Fibroblast of skin of abdomen (primary cell): Measurements from ENCODE around the gene SPHK1.

Experiments used
- DNase-seq: peaks from one replicate; pipeline ENCODE4 v3.0.0-alpha.2; 2013

SPHK1 gene

GRCh38 chr17:76408037-76408849 is 23.8 kb downstream of the SPHK1 start:
- peak; percentile 28 for DNase-seq

- DNase-seq, result no peak
These were observed 26.0 kb downstream of the SPHK1 start for GRCh38 chr17:76410328-76410965.

GRCh38 chr17:76411247-76411646 is 26.8 kb downstream of the SPHK1 start:
- no peak for DNase-seq

- DNase-seq, result peak; percentile 49
These were observed 30.2 kb downstream of the SPHK1 start for GRCh38 chr17:76414334-76415295.

- DNase-seq, result no peak
These were observed 31.4 kb downstream of the SPHK1 start for GRCh38 chr17:76415786-76416185.

GRCh38 chr17:76416457-76416856 is 32.0 kb downstream of the SPHK1 start:
- no peak for DNase-seq

GRCh38 chr17:76416899-76417298 is 32.5 kb downstream of the SPHK1 start:
- no peak for DNase-seq

- DNase-seq, result no peak
These were observed 33.2 kb downstream of the SPHK1 start for GRCh38 chr17:76417499-76418143.

- DNase-seq, result no peak
These were observed 35.3 kb downstream of the SPHK1 start for GRCh38 chr17:76419576-76420260.

GRCh38 chr17:76420356-76421043 is 36.1 kb downstream of the SPHK1 start:
- no peak for DNase-seq

- peak; percentile 40 for DNase-seq
These were observed 36.6 kb downstream of the SPHK1 start for GRCh38 chr17:76421044-76421407.

GRCh38 chr17:76422406-76422805 is 38.0 kb downstream of the SPHK1 start:
- DNase-seq, result no peak

- no peak for DNase-seq
These were observed 38.5 kb downstream of the SPHK1 start for GRCh38 chr17:76422860-76423259.

GRCh38 chr17:76426853-76427252 is 42.4 kb downstream of the SPHK1 start:
- no peak for DNase-seq

- peak; percentile 41 for DNase-seq
These were observed 43.3 kb downstream of the SPHK1 start for GRCh38 chr17:76427501-76428231.

GRCh38 chr17:76428511-76428910 is 44.1 kb downstream of the SPHK1 start:
- no peak for DNase-seq

GRCh38 chr17:76431509-76431908 is 47.1 kb downstream of the SPHK1 start:
- no peak for DNase-seq

- no peak for DNase-seq
These were observed 47.6 kb downstream of the SPHK1 start for GRCh38 chr17:76432004-76432403.

GRCh38 chr17:76432712-76433336 is 48.4 kb downstream of the SPHK1 start:
- DNase-seq, result no peak

- DNase-seq, result no peak
These were observed 49.3 kb downstream of the SPHK1 start for GRCh38 chr17:76433693-76434092.
